ENCODE results near the gene LAMB4. TPM values are rescaled to one million over a fixed set of nuclear protein-coding genes. Genes with fewer than 3 reads are reported as not detected.

The LAMB4 gene
- polyA plus RNA-seq, 2 of the 4 experiments (the other 2 are of a cell fraction), result 0.13 to 0.19 TPM

- DNase-seq (ENCODE audit: low read depth in 1 of 2, low spot score in 1 of 2) (no peak), ATAC-seq (no peak), FAIRE-seq (peak; percentile 68)
- ChIA-PET POLR2A (no interaction called here), CTCF (interaction anchor here (0.6 to 3.9 kb wide), 3 partner anchors 9 to 139 kb away, joined by 3 to 43 read pairs (median 3); no protein-coding TSS in a partner anchor)
- Histone ChIP-seq H3K27ac (peak overlapping the region in 1 of 2 experiments; percentile 94; a peak in 3 of 6 replicates), H3K4me1 (peaks cover 70% of the 10 kb centered on the region), H3K4me3 (no peak overlapping the region), H3K9me3 (no peaks in the 10 kb centered on the region), H3K4me2 (no peak overlapping the region; the same call in 2 of the 3 replicates)
- 64% methylated on average over 3 of the region's 3 CpGs for WGBS (ENCODE audit: missing lambda C conversion rate)
- TF ChIP-seq CEBPB (IDR thresholded peaks at IDR 0.05), result 0 out of 4 replicates have a peak, but pooled peaks of 1 of the 2 experiments have one; percentile 10
- TF ChIP-seq CBX8 (IDR thresholded peaks at IDR 0.05), result no peak
Observed at GRCh38 chr7:108007261-108007660, 122.9 kb downstream of the LAMB4 start.

- peak; percentile 45 to 58 for ATAC-seq
- DNase-seq (ENCODE audit: low read depth in 1 of 2, low spot score in 1 of 2), result peak; percentile 79 to 81
- no peak for FAIRE-seq
- no peaks in the 10 kb centered on the region for H3K9me3 ChIP-seq
- POLR2A ChIA-PET, result interaction anchor here (4.2 kb wide), 1 partner anchor 11 kb away, joined by 29 read pairs; no protein-coding TSS in a partner anchor
- H3K4me1 ChIP-seq, result peaks cover 61% of the 10 kb centered on the region
- CTCF ChIA-PET, result interaction anchor here (1.1 to 3.9 kb wide), 2 partner anchors 12 to 93 kb away, joined by 5 to 43 read pairs; no protein-coding TSS in a partner anchor
- H3K4me3 ChIP-seq, result peak overlapping the region; percentile 60; the same call in 1 of the 3 replicates
- peak overlapping the region; percentile 93 for H3K4me2 ChIP-seq
- WGBS (ENCODE audit: missing lambda C conversion rate), result 5% methylated on average over 13 of the region's 13 CpGs
- H3K27ac ChIP-seq, result peak overlapping the region; percentile 86 to 94
- TF ChIP-seq ZNF302 (CRISPR knock-in tag; IDR thresholded peaks at IDR 0.05), result no peak
- peak; percentile 64; the same call in 1 of the 2 replicates for TF ChIP-seq GATA3 (IDR thresholded peaks at IDR 0.05; ENCODE audit: borderline replicate concordance)
- TF ChIP-seq CTCF (IDR thresholded peaks at IDR 0.05), result no peak
- TF ChIP-seq ZSCAN20 (CRISPR knock-in tag; IDR thresholded peaks at IDR 0.05), result no peak
- peak; percentile 44 for TF ChIP-seq E2F6 (IDR thresholded peaks at IDR 0.05; ENCODE audit: borderline replicate concordance, low read depth)
- TF ChIP-seq ESRRA (IDR thresholded peaks at IDR 0.05; ENCODE audit: borderline replicate concordance, low read length), result no peak
- no peak for TF ChIP-seq EHF (CRISPR knock-in tag; IDR thresholded peaks at IDR 0.05)
- TF ChIP-seq SREBF2 (IDR thresholded peaks at IDR 0.05), result no peak
- TF ChIP-seq RCOR1 (IDR thresholded peaks at IDR 0.05; ENCODE audit: low read depth, low read length), result no peak
- TF ChIP-seq HOXB13 (CRISPR knock-in tag; IDR thresholded peaks at IDR 0.05; ENCODE audit: low read depth), result no peak
- no peak for TF ChIP-seq ZFP36 (IDR thresholded peaks at IDR 0.05; ENCODE audit: borderline replicate concordance, partially characterized antibody)
- TF ChIP-seq SMC3 (IDR thresholded peaks at IDR 0.05), result peak; percentile 24; the same call in 1 of the 3 replicates
- TF ChIP-seq BCL3 (IDR thresholded peaks at IDR 0.05), result 0 out of 3 replicates have a peak, but pooled peaks have one; percentile 41
- TF ChIP-seq MAX (IDR thresholded peaks at IDR 0.05), result no peak; the same call in 1 of the 2 replicates
- TF ChIP-seq FOXS1 (CRISPR knock-in tag; IDR thresholded peaks at IDR 0.05), result no peak
- no peak for TF ChIP-seq HEYL (CRISPR knock-in tag; IDR thresholded peaks at IDR 0.05)
- TF ChIP-seq ELK1 (IDR thresholded peaks at IDR 0.05; ENCODE audit: low read depth, low read length), result no peak
- no peak for TF ChIP-seq RARB (CRISPR knock-in tag; IDR thresholded peaks at IDR 0.05)
- TF ChIP-seq HOXA7 (CRISPR knock-in tag; IDR thresholded peaks at IDR 0.05), result no peak
- no peak for TF ChIP-seq CBX8 (IDR thresholded peaks at IDR 0.05)
- TF ChIP-seq KDM1A (IDR thresholded peaks at IDR 0.05; ENCODE audit: low read depth), result no peak
- no peak; the same call in 1 of the 2 replicates for TF ChIP-seq PBX3 (IDR thresholded peaks at IDR 0.05)
- no peak for TF ChIP-seq JUNB (IDR thresholded peaks at IDR 0.05)
- no peak for TF ChIP-seq NR3C1 (IDR thresholded peaks at IDR 0.05)
- no peak for TF ChIP-seq BHLHE40 (IDR thresholded peaks at IDR 0.05; ENCODE audit: low read depth, low read length)
- no peak for TF ChIP-seq NPAS2 (CRISPR knock-in tag; IDR thresholded peaks at IDR 0.05; ENCODE audit: borderline replicate concordance)
- TF ChIP-seq CHD2 (IDR thresholded peaks at IDR 0.05; ENCODE audit: low read length, partially characterized antibody), result no peak
- no peak for TF ChIP-seq FOSB (CRISPR knock-in tag; IDR thresholded peaks at IDR 0.05)
- TF ChIP-seq FOSL2 (IDR thresholded peaks at IDR 0.05), result no peak
- peak; percentile 37; the same call in 1 of the 2 replicates for TF ChIP-seq FOSL2 (CRISPR knock-in tag; IDR thresholded peaks at IDR 0.05)
Observed at GRCh38 chr7:108004220-108005142, 125.7 kb downstream of the LAMB4 start.

All from A549 (cell line).